HG03432 (cell line): ENCODE results near the gene SLC24A3.

Experiments
- ATAC-seq: cut with Tn5 transposase; IDR thresholded peaks from one replicate; pipeline ENCODE4 v1.9.1; 2021; ENCODE audit warnings: mild to moderate bottlenecking, moderate library complexity; ENCODE audit not compliant: unreplicated experiment

Gene SLC24A3

DNA sequence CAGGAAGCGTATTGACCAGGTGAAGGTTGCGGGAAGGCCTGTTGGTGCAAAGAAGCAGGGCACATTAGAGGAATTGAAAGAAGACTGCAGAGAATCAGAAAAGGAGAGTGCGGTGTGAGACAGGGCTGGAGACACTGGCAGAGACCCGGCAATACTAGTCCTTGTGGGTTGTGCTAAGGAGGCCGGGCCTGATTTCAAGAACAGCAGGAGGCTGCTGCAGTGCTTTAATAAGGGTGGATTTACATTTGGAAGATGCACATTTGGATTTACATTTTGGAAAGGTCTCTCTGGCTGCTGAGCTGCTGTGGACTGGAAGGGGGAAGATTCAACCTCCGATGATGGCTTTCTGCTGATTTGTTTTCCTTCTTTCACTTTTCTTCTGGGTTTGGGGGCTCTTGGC, 167.8 kb downstream of the SLC24A3 start:
- no peak for ATAC-seq

DNA sequence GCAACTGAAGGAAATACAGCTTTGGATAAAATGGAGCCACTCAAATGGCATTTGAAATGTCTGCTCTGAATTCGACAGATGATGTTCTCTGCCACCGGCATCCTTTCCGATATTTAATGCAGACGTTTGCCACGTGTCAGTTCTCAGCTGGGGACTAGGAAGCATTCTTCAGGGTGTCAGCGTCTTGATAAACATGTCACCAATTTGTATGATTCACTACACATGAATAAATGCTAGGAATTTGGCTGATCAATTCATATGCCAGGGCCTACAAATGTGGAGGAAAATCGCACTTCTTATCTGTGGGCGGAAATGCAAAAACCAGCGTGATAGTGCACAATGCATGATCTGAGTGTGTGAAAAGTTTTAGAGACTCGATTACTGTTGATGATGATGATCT, 169.5 kb downstream of the SLC24A3 start:
- no peak for ATAC-seq

DNA sequence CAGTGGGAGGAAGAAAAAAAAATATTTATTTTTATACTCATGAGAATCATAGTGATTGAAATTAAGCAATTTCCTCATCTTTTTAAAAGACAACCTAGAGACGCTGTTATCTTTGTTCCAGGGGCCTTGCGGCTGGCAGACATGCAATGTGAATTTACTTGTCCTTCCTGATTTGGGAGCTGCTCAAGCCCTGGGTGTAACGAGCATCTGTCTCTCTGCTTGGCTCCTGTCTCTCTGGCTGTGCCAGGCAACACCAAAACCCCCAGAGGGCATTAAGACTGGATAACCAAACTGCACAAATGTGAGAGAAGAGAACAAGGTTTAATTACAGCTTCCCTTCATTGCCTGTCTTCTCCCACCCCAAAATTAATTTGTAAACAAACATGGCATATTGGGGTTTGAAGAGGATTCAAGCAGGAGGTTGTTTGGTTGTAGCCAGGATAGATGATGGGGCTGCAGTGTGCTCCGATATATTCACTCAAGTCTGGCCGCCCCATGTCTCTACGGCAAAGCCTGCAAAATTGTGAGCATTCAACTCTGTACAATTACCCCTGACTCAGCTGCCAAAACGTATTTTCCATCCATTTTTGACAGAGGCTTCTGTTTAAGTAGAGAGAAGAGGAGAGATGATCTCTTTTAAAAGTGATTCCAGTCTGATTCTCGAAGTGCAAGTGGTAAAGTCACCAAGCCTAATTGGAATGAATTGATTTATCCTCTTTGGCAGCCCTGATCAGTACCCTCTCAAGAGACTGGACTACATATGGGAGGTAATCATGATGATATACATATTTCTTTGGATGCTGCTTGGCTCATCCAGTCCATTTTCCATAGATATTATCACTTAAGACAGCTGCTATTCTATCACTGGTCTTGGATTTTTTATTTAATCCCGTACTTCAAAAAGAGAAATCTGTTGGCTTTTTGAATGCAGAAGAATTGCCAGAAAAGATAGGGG, 170.2 kb downstream of the SLC24A3 start:
- no peak for ATAC-seq

DNA sequence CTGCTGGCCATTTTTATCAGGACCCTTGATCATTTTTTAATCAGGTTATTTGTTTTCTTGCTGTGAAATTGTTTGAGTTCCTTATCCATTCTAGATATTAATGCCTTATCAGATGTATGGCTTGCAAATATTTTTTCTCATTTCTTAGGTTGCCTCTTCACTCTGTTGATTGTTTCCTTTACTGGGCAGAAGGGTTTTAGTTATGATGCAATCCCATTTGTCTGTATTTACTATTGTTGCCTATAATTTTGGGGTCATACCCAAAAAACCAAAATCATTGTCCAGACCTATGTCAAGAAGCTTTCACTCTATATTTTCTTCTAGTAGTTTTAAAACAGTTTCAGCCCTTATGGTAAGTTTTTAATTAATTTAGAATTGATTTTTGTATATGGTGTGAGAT, 172.5 kb downstream of the SLC24A3 start:
- no peak for ATAC-seq

DNA sequence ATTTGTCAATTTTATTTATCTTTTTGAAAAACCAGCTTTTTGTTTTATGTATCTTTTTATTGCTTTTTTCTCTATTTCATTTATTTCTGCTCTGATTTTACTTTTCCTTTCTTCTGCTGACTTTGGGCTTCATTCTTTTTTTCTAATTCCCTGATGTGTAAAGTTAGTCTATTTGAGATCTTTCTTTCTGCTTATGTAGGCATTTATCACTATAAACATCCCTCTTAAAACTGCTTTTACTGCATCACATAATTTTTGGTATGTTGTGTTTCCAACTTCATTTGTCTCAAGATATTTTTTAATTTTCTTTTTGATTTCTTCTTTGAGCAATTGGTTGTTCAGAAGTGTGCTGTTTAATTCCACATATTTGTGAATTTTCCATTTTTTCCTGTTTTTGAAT, 174.8 kb downstream of the SLC24A3 start:
- ATAC-seq, result no peak

DNA sequence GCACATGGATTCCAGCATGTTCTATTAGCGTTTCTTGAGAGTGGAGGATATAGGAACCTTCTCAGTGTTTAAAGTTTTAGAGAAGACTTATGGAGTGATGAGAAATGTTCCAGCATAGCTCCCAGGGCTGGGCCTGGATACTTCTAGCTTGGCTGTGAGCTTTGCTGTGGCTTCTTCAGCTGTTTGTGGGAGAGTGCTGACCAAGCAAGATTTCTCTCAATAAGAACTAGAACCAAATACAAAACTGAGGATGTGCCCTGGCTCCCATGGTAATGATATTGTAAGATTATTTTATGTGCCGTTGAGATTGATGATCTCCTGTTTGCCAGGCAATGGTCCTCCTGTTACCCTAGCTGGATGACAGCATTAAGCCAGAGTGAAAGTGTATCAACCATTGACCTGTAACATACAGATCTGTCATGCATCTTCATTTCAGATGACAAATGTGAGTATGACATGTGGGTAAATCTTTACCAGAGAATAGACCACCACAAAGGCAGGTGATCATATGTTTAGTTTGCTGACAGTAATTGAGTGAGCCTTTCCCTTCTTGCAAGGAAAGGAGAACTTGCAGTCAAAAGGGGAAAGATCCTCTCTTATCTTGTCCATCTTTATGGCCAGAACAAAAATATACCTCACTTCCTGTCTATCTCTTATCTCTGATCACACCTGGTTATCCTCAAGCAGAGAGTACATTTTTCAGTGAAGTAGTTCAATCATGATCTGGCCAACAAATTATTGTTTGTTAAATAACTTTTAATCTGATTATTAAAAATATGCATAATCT, 180.1 kb downstream of the SLC24A3 start:
- no peak for ATAC-seq

DNA sequence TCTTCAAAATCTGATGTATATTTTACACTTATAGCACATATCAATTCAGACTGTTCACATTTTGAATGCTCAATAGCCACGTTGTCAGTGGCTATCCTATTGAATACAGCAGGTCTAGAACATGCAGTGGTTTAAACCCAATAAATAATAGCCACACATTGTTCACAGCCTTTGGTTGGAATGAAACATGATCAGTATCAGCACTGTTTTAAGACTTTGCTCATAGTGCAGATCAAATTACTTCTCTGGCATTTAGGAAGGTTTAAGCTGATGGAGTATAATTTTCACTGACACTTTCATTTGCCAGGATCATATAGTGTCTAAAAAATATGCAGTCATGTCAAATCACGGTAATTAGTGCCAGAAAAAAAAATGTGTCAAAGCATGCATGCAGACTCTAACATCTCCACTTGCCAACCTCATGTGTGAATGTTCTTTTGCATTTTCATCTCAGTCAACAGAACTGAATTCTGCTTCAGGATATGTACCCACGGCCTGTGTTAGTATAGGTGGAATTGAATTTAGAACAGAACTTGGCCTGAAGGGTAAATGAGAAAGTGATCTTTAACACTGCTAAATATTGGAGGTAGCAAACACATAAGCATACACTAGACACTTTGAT, 184.1 kb downstream of the SLC24A3 start:
- ATAC-seq, result no peak

DNA sequence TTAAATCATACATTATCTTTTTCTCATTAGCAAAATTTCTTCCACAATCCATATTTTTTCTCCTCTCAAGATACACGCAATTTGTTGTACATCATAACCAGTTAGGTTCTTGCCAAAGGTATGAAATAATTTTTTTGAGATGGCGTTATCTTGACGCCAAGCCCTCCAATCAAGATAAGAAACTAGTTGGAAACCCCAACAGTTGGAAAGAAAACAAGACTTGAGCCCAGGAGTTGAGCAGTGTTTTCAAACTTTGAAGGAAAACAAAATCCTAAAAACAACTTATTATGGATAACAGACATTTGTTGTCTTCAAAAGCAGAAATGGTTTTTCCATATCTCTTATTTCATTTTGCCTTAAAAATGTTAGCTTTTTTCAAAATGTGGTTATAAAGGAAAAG, 184.8 kb downstream of the SLC24A3 start:
- ATAC-seq, result no peak

DNA sequence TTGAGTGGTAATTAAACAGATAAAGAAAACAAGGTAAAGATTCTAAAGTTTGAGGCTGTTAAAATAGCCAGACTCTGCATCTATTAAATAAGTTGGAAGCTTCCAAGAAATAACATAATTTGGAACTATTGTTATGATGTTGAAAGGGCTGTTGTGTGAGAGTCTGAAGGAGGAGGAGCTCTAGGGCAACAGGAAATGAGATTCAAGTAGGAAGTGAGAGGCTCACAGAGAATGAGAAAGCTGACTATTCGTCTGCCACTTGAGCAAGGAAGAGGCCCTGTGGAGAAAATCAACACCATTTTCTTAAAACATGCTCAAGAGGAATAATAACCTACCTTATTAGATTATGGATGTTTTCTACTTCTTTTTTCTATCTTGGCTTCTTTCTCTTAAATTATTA, 185.2 kb downstream of the SLC24A3 start:
- no peak for ATAC-seq

DNA sequence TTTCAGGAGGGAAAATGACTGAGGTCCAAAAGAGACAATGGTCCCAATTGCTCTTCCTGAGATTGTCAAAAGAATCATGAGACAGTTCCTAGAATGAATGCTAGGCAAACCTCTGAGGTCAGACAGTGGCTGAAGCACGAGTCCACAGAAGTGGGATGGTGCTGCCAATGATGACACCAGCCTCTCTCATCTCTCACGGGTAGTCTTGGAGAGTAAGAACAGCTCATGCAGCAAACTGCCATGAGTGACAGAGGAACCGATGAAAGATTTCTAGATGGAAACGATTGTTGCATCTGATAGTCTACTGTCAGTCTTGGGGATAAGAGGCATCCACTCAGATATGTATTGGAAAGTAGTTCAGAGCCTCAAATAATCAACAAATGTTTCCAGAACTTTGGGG, 188.7 kb downstream of the SLC24A3 start:
- ATAC-seq, result no peak

DNA sequence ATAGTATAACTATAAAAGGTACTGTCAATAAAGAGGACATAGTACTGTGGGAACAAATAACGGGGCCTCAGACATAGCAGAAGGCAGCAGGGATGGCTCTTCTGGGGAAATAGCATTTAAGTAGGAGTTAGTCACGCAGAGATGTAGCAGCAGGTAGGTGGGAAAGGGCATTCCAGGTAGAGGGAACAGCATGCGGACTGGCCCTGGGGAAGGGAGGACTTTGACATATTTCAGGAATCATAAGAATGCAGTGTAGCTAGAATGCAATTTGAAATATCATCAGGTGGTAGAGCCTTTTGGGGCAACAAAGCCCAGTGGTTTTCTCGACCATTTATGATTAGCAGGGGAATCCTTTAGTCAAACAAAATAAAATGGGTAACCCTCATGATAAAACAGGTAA, 191.1 kb downstream of the SLC24A3 start:
- no peak for ATAC-seq

DNA sequence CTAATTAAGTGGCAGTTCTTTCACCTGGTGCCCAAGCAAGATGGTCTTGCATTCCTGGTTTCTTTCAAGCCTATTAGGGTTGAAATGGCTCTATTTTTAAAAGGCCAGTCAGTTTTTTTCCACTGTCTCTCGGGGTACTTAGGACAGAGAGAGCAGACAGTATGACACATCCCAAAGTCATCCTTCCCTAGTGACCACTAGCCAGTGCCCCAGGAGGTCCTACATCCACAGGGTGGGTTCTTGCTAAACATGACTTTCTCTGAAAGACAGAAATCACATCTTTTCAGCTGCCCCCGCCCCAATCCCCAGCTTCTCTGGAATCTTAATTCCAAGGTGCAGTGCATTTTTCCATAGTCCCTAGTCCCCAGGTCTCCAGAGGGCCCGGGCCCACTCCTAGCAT, 192.4 kb downstream of the SLC24A3 start:
- no peak for ATAC-seq

DNA sequence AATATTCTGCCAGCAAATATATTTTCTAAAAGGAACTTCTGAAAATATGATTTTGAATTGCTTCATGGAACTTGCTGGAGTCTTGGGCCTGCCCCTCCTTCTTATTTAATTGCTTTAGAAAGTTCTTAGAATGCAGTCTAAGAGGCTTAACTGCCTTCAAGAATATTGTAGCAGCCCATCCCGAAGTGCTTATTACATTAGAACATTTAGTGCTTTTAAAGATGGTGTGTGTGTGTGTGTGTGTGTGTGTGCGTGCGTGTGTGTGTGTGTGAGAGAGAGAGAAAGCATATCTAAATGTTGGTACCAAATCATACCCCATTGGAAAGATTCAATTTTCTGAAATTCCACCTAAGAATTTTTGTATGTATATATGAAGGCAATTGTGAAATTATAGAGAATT, 193.5 kb downstream of the SLC24A3 start:
- ATAC-seq, result no peak

DNA sequence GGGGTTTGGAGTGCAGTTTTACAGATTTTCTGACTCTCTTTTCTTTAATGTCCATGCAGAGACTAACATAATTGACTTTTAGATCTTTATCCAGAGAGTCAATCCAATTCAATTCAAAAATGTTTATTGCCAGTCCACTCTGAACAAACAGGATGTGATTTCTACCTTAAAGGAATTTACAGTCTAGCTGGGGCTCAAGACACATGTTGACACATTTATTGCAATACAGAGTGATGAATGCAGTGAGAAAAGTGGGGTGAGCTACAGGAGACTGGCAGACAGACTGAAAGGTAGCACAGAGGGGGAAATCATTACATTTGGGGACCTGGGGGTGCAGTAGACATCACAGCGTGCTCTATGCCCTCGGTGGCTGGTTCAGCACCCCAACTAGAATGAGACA, 193.9 kb downstream of the SLC24A3 start:
- no peak for ATAC-seq

DNA sequence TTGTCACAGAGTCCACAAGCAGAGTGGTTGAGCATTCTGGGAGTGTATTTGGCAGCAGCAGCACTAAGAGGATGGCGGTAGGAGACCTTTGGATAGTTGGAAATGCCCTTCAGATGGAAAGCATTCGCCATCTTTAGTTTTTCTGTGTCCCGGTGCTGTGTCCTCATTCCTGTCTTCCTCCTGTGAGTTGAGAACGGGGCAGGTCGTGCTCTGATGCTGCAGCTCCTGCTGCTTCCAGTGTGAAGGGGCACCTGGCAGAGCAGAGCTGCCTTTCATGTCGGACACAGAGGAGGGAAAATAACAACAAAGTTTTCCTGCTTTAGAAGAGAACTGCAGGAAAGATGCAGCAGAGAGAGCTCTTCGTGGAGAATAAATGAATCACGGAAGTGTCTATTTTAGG, 194.8 kb downstream of the SLC24A3 start:
- ATAC-seq, result no peak

DNA sequence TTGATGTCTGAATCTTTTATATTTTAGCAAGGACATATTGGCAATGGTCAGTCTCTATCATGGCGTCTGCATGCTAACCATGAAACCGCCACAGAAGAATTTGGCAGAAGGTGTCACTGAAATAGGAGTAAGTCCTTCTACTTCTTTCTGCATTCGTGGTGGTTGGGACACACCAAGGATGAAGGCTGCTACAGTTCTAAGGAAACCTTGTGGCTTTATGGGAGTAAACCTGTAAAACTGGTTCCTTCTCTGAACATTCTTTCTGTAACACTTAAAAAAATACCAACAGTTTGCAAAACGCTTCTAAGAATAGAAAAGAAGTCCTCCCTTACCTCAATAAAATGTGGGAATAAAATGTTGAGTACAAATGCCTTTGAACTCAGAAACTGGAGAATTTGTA, 195.3 kb downstream of the SLC24A3 start:
- ATAC-seq, result no peak

DNA sequence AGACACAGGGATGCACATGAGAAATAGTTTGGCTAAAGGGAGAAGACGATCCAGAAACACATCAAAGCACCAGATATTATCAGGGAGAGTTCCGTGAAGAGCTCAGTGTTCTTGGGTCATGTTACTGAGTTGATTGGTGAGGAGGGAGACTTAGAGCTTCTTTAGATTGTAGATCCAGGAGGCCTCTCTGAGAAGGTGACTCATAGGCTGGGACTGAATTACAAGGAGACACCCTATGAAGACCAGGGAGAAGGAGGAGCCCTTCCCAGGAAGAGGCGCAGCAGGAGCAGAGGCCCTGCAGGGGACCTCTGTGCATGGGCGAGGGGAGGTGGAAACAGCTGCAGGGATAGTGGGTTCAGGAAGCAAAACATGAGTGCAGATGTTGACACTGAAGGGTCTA, 196.5 kb downstream of the SLC24A3 start:
- ATAC-seq, result no peak

DNA sequence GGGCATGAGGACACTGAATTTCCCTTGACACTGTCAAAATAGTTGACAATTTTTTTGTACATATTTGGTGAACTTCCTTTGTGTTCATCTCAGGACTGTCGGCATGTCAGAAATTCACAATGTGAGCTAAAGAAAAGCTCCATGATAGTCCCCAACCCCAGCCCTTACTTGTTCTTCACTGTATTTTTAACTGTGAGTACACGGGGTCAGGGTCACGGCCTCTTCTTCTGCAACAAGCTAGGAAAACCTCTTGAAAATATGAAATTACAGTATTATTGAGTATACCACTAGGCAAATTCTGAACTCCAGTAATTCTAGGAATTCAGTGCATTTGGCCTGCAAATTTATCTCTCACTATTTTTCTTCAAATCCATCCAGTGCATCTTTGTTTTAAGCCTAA, 199.4 kb downstream of the SLC24A3 start:
- ATAC-seq, result no peak

DNA sequence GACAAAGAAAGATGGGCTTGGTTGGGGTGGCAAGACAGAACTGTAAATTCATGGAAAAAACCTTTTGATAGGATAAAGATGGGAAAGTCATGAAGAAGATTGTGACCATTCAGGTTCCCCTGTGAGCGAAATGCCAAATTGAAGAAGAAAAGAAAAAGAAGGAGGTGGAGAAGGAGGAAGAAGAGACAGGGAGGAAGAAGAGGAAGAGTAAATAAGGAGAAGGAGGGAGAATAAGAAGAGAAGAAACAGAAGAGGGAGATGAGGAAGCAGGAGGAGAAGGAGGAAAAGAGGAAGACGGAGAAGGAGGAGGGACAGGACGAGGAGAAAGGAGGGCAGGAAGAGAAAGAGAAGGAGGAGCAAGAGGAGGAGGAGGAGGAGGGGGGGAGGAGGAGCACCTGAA, 199.8 kb downstream of the SLC24A3 start:
- ATAC-seq, result no peak

DNA sequence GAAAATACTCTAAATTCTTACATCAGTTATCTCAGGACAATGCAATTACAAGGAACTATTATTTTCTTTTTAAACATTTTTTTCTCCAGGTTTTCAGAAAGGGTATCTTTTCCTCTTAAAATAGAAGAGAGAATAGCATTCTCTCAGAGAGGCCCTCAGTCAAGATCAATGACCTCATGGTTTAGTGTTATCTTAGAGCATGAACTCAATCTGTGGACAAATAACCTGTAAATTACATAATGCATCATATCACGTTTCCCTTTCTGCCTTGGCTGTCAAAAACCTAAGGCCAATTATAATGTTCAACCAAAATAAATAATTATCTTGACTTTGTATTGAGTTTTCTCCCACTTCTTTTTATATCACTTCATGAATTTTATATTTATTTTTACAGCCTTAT, 202.2 kb downstream of the SLC24A3 start:
- ATAC-seq, result no peak

DNA sequence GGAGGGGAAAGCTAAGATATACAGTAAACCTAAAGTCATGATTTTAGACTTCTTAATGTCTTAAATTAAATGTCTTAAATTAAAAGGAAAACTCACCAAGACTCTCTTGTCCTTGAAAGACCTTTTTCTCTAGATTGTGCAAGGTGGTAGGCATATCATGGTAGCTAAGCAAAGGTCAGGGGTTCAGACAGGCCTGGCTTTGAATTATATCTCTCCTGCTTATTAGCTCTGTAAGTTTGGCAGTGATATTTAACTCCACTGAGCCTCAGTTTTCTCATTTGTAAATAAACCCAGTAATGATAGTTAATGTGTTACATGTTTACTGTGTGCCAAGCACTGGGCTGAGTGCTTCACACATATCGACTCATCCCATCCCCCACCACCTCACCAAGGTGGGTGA, 203.3 kb downstream of the SLC24A3 start:
- no peak for ATAC-seq

DNA sequence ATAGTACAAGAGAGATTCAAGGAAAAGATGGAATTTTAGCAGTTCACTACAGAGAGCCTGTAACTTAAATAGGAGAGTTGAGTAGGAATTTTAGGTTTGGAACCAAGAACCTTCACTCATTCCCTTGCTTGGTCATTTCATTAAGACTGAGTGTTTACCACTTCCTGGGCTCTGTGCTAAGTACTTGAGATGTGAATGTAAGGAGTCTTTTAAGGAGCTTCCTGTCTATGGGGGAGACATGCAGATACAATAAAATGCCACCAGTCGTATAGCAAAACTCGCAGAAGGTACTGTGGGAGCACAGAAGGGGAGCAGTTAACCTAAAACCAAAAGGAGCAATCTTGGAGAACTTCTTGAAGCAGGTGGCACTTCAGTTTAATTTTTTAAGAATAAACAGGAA, 204.2 kb downstream of the SLC24A3 start:
- ATAC-seq, result no peak
